OCI-LY1 (cell line): ENCODE data around the gene NLRC3.

Experiments
- H2AFZ ChIP-seq: fragments of 200-600 bp; sonication (generic), shearing (Covaris generic); 2 replicates; pipeline ENCODE4 v1.6.0; 2014; ENCODE audit warnings: antibody characterized with exemption, mild to moderate bottlenecking, low read length
- H3F3A ChIP-seq: fragments of 200-600 bp; sonication (generic), shearing (Covaris generic); 2 replicates; pipeline ENCODE4 v1.6.0; 2014; ENCODE audit warnings: mild to moderate bottlenecking, antibody characterized with exemption, low read length, moderate library complexity; ENCODE audit not compliant: insufficient read depth
- H3K27ac ChIP-seq: fragments of 200-600 bp; sonication (generic); 2 replicates; pipeline ENCODE4 v1.5.1; 2014; ENCODE audit warnings: low read length, mixed run types, mild to moderate bottlenecking, low read depth; ENCODE audit not compliant: poor library complexity, severe bottlenecking
- H3K27me3 ChIP-seq: fragments of 200-600 bp; sonication (generic); 2 replicates; pipeline ENCODE4 v1.6.0; 2014; ENCODE audit warnings: antibody characterized with exemption, mild to moderate bottlenecking, low read length, moderate library complexity; ENCODE audit not compliant: insufficient read depth
- H3K36me3 ChIP-seq: fragments of 200-600 bp; sonication (generic); 2 replicates; pipeline ENCODE4 v1.6.1; 2014; ENCODE audit warnings: mild to moderate bottlenecking, antibody characterized with exemption, low read length, moderate library complexity, mixed read lengths; ENCODE audit not compliant: insufficient read depth
- H3K4me1 ChIP-seq: fragments of 200-600 bp; sonication (generic); 2 replicates; pipeline ENCODE4 v1.5.1; 2014; ENCODE audit warnings: mild to moderate bottlenecking, low read length, moderate library complexity; ENCODE audit not compliant: insufficient read depth, severe bottlenecking
- H3K4me2 ChIP-seq: fragments of 200-600 bp; sonication (generic), shearing (Covaris generic); 2 replicates; pipeline ENCODE4 v1.6.1; 2014; ENCODE audit warnings: low read length
- H3K4me3 ChIP-seq: fragments of 200-600 bp; sonication (generic); 2 replicates; pipeline ENCODE4 v1.5.1; 2014; ENCODE audit warnings: low read length, low read depth, mild to moderate bottlenecking, mixed read lengths; ENCODE audit not compliant: poor library complexity, severe bottlenecking
- H3K79me2 ChIP-seq: fragments of 200-600 bp; shearing (Covaris generic); 2 replicates; pipeline ENCODE4 v1.6.1; 2016; ENCODE audit warnings: mixed run types, low read length, mixed read lengths; ENCODE audit not compliant: insufficient read depth
- H3K9ac ChIP-seq: fragments of 200-600 bp; sonication (generic), shearing (Covaris generic); 2 replicates; pipeline ENCODE4 v1.6.1; 2014; ENCODE audit warnings: mild to moderate bottlenecking, low read length, mixed read lengths
- H3K9me2 ChIP-seq: fragments of 200-600 bp; sonication (generic), shearing (Covaris generic); 2 replicates; pipeline ENCODE4 v1.6.1; 2014; ENCODE audit warnings: low read depth, mild to moderate bottlenecking, low read length, mixed read lengths
- H3K9me3 ChIP-seq: fragments of 200-600 bp; shearing (Covaris generic); 2 replicates; pipeline ENCODE4 v1.6.1; 2014; ENCODE audit warnings: low read length, mixed read lengths
- H4K20me1 ChIP-seq: fragments of 200-600 bp; sonication (generic), shearing (Covaris generic); 2 replicates; pipeline ENCODE4 v1.6.0; 2016; ENCODE audit warnings: mild to moderate bottlenecking, low read length; ENCODE audit not compliant: insufficient read depth
- EZH2 ChIP-seq: fragments of 200-600 bp; sonication (generic), shearing (Covaris generic); IDR thresholded peaks from 2 replicates; pipeline ENCODE4 v1.8.0; 2017; ENCODE audit warnings: borderline replicate concordance, mixed run types, mild to moderate bottlenecking, antibody characterized with exemption, low read length, moderate library complexity, mixed read lengths
- TF ChIP-seq, protein P1 (sequence below): fragments of 200-600 bp; sonication (generic), shearing (Covaris generic); IDR thresholded peaks from 2 replicates; pipeline ENCODE4 v1.5.1; 2017; ENCODE audit warnings: mild to moderate bottlenecking, antibody characterized with exemption, low read length, moderate library complexity, mixed read lengths

NLRC3 gene

DNA sequence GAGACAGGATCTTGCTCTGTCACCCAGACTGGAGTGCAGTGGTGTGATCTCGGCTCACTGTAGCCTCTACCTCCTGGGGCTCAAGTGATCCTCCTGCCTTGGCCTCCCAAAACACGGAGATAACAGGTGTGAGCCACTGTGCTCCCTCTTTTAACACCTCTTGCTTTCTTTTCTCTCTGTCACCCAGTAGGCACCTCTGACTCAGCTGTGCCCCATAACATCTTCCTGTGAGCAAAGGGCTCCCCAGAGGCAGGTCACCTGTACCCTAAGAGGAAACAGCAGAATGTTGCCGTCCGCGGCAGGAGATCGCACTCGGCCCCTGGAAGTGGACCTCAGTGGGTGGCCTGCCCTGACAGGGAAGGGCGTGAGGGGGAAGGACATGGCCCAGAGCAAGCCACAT is 918 bp upstream of the NLRC3 start:
- Histone ChIP-seq H3F3A (no peaks in the 10 kb centered on the region), H3K36me3 (peaks cover 6% of the 10 kb centered on the region; the same call in 1 of the 2 replicates), H3K9me3 (no peaks in the 10 kb centered on the region), H3K27me3 (no peaks in the 10 kb centered on the region), H3K4me2 (peak overlapping the region; percentile 22; the same call in 1 of the 2 replicates), H3K27ac (peak overlapping the region; percentile 88), H3K9ac (no peak overlapping the region; the same call in 1 of the 2 replicates), H3K79me2 (no peaks in the 10 kb centered on the region), H3K4me3 (no peak overlapping the region), H2AFZ (no peak overlapping the region), H3K4me1 (peaks cover 60% of the 10 kb centered on the region), H3K9me2 (no peaks in the 10 kb centered on the region), H4K20me1 (no peaks in the 10 kb centered on the region)
- TF ChIP-seq, protein P1, sequence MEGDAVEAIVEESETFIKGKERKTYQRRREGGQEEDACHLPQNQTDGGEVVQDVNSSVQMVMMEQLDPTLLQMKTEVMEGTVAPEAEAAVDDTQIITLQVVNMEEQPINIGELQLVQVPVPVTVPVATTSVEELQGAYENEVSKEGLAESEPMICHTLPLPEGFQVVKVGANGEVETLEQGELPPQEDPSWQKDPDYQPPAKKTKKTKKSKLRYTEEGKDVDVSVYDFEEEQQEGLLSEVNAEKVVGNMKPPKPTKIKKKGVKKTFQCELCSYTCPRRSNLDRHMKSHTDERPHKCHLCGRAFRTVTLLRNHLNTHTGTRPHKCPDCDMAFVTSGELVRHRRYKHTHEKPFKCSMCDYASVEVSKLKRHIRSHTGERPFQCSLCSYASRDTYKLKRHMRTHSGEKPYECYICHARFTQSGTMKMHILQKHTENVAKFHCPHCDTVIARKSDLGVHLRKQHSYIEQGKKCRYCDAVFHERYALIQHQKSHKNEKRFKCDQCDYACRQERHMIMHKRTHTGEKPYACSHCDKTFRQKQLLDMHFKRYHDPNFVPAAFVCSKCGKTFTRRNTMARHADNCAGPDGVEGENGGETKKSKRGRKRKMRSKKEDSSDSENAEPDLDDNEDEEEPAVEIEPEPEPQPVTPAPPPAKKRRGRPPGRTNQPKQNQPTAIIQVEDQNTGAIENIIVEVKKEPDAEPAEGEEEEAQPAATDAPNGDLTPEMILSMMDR: no peak
- no peak for TF ChIP-seq EZH2

DNA sequence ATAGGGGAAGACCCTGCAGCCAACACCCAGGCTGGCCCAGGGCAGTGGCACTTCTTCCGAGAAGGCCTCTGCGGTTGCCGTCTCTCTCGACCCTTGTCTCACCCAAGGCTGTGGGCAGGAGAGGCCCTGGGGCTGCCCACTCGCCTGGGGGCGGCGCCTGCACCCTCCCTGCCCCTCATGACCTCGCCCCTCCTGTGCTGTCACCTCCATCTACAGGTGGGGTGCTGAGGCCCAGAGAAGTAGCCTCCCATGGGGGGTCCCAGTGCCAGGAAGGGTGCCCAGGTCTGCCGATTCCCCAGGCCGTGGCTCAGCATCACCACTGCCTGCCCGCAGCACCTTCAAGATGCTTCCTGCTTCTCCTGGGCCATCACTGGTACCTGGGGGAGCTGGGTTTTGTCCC is 992 bp downstream of the NLRC3 start:
- 0 out of 2 replicates have a peak, but pooled peaks cover 5% of the 10 kb centered on the region for H3K36me3 ChIP-seq
- peaks cover 60% of the 10 kb centered on the region for H3K4me1 ChIP-seq
- no peak overlapping the region for H2AFZ ChIP-seq
- no peaks in the 10 kb centered on the region for H3K79me2 ChIP-seq
- peak overlapping the region; percentile 70 for H3K4me2 ChIP-seq
- H3K9ac ChIP-seq: peak overlapping the region; percentile 75; the same call in 1 of the 2 replicates
- TF ChIP-seq EZH2: no peak
- TF ChIP-seq, protein P1: no peak
- H3K4me3 ChIP-seq: peak overlapping the region; percentile 69
- H3K9me3 ChIP-seq: no peaks in the 10 kb centered on the region
- peak overlapping the region; percentile 88 for H3K27ac ChIP-seq
- no peaks in the 10 kb centered on the region for H3K9me2 ChIP-seq
- no peaks in the 10 kb centered on the region for H4K20me1 ChIP-seq
- H3F3A ChIP-seq: no peaks in the 10 kb centered on the region
- no peaks in the 10 kb centered on the region for H3K27me3 ChIP-seq

DNA sequence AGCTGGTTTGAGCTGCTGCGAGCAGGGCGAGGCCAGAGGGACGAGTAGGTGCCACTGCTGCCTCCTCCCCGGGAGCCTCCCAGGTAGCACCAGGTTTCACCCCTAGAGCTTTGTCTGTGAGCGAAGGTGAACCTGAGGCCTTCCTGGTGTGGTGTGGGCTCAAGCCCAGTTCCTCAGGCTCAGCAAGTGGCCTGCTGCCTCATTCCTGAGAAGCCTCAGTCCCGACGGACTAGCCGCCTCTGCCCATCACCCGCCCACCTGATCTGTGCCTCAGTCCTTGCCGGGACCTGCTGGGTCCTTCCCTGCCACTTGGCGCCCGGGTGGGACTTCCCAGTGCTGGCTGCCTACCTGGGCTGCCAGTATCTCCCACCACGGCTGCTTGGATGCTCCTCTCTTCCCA is 1.7 kb downstream of the NLRC3 start:
- Histone ChIP-seq H3K36me3 (peaks cover 7% of the 10 kb centered on the region; the same call in 1 of the 2 replicates), H3K79me2 (0 out of 2 replicates have a peak, but pooled peaks cover 3% of the 10 kb centered on the region), H3K9me2 (no peaks in the 10 kb centered on the region), H3K4me2 (peak overlapping the region; percentile 70), H3K4me1 (peaks cover 56% of the 10 kb centered on the region), H3K9ac (peak overlapping the region; percentile 75; the same call in 1 of the 2 replicates), H4K20me1 (no peaks in the 10 kb centered on the region), H3K9me3 (no peaks in the 10 kb centered on the region; the same call in 1 of the 2 replicates), H2AFZ (no peak overlapping the region), H3K27ac (peak overlapping the region; percentile 88), H3F3A (no peaks in the 10 kb centered on the region), H3K27me3 (no peaks in the 10 kb centered on the region), H3K4me3 (peak overlapping the region; percentile 69)
- no peak for TF ChIP-seq EZH2
- TF ChIP-seq, protein P1: no peak
